Measurements from ENCODE around the gene ARHGEF33. TPM values are rescaled to one million over a fixed set of nuclear protein-coding genes. Genes with fewer than 3 reads are reported as not detected.
A peak's percentile ranks its signal among the peaks of the same experiment; 100 is the strongest.

Gene ARHGEF33
- polyA plus RNA-seq, 1 donor from 2014 or later, result 1.5 TPM

GRCh38 chr2:38875227-38875575 lies 14.5 kb upstream of the ARHGEF33 start:
- Histone ChIP-seq H3F3A (ENCODE audit: insufficient read depth, low read length, poor library complexity, severe bottlenecking) (no peaks in the 10 kb centered on the region), H3K9me2 (ENCODE audit: insufficient read depth, low read length) (no peaks in the 10 kb centered on the region), H3K9me3 (ENCODE audit: low read length) (no peaks in the 10 kb centered on the region), H3K27me3 (ENCODE audit: insufficient read depth, low read depth, low read length) (no peaks in the 10 kb centered on the region), H3K27ac (ENCODE audit: low read length) (peak overlapping the region; percentile 81), H4K20me1 (ENCODE audit: insufficient read depth) (no peaks in the 10 kb centered on the region), H3K4me3 (ENCODE audit: low read length) (peak overlapping the region; percentile 96), H3K9ac (ENCODE audit: low read length) (peak overlapping the region; percentile 84), H3K79me2 (replicated peaks; ENCODE audit: insufficient read depth, low read length) (peaks cover 59% of the 10 kb centered on the region), H3K4me2 (ENCODE audit: low read length) (peak overlapping the region; percentile 87), H2AFZ (ENCODE audit: low read depth, low read length) (peak overlapping the region; percentile 94), H3K36me3 (ENCODE audit: insufficient read depth, low read length) (no peaks in the 10 kb centered on the region)
- TF ChIP-seq EZH2 (IDR thresholded peaks at IDR 0.05; ENCODE audit: borderline replicate concordance, insufficient read depth, low read length, poor library complexity, severe bottlenecking) (no peak), CTCF (IDR thresholded peaks at IDR 0.05; ENCODE audit: poor library complexity, severe bottlenecking) (no peak), MXI1 (conservative IDR thresholded peaks at IDR 0.05; ENCODE audit: poor library complexity, severe bottlenecking) (no peak), SMC3 (conservative IDR thresholded peaks at IDR 0.05; ENCODE audit: poor library complexity) (no peak), TAF1 (IDR thresholded peaks at IDR 0.05; ENCODE audit: low read depth) (no peak), POLR2AphosphoS5 (IDR thresholded peaks at IDR 0.05) (no peak), RAD21 (conservative IDR thresholded peaks at IDR 0.05) (no peak)

GRCh38 chr2:38875576-38876367 lies 13.9 kb upstream of the ARHGEF33 start, which contains the start of the genes DHX57 and MORN2:
TSS of gene DHX57 (minus strand) at chr2:38875934. CDS start at chr2:38868405, 7,529 bp downstream.
TSS of gene MORN2 (plus strand) at chr2:38875976.
- Histone ChIP-seq H3K9me3 (ENCODE audit: low read length) (no peaks in the 10 kb centered on the region), H3F3A (ENCODE audit: insufficient read depth, low read length, poor library complexity, severe bottlenecking) (no peaks in the 10 kb centered on the region), H3K27me3 (ENCODE audit: insufficient read depth, low read depth, low read length) (no peaks in the 10 kb centered on the region), H3K36me3 (ENCODE audit: insufficient read depth, low read length) (no peaks in the 10 kb centered on the region), H2AFZ (ENCODE audit: low read depth, low read length) (peak within 1 kb of the TSS; percentile 94), H4K20me1 (ENCODE audit: insufficient read depth) (no peaks in the 10 kb centered on the region), H3K4me2 (ENCODE audit: low read length) (peak within 1 kb of the TSS; percentile 87), H3K9ac (ENCODE audit: low read length) (peak within 1 kb of the TSS; percentile 84), H3K27ac (ENCODE audit: low read length) (peak within 1 kb of the TSS; percentile 81), H3K79me2 (replicated peaks; ENCODE audit: insufficient read depth, low read length) (peaks cover 56% of the 10 kb centered on the region), H3K4me3 (ENCODE audit: low read length) (peak within 1 kb of the TSS; percentile 96), H3K9me2 (ENCODE audit: insufficient read depth, low read length) (no peaks in the 10 kb centered on the region)
- peak; percentile 63 for TF ChIP-seq EP300 (conservative IDR thresholded peaks at IDR 0.05; ENCODE audit: poor library complexity, severe bottlenecking)
- no peak for TF ChIP-seq CTCF (IDR thresholded peaks at IDR 0.05; ENCODE audit: poor library complexity, severe bottlenecking)
- peak; percentile 85 for TF ChIP-seq POLR2AphosphoS5 (IDR thresholded peaks at IDR 0.05)
- no peak for TF ChIP-seq EZH2 (IDR thresholded peaks at IDR 0.05; ENCODE audit: borderline replicate concordance, insufficient read depth, low read length, poor library complexity, severe bottlenecking)
- peak; percentile 61 for TF ChIP-seq TAF1 (IDR thresholded peaks at IDR 0.05; ENCODE audit: low read depth)
- TF ChIP-seq MXI1 (conservative IDR thresholded peaks at IDR 0.05; ENCODE audit: poor library complexity, severe bottlenecking), result peak; percentile 92
- peak; percentile 35 for TF ChIP-seq RAD21 (conservative IDR thresholded peaks at IDR 0.05)
- peak; percentile 18 for TF ChIP-seq SMC3 (conservative IDR thresholded peaks at IDR 0.05; ENCODE audit: poor library complexity)
- TF ChIP-seq REST (IDR thresholded peaks at IDR 0.05; ENCODE audit: borderline replicate concordance), result peak; percentile 51
